Epithelial cell of esophagus (primary cell): ENCODE results near the gene NRXN2.

Experiments used
- DNase-seq: peaks from one replicate; pipeline ENCODE4 v3.0.0; 2010; ENCODE audit warnings: low read depth
- H3K4me3 ChIP-seq: 2 replicates; pipeline ENCODE4 v1.5.1; 2011; ENCODE audit warnings: mild to moderate bottlenecking, low read length, control low read depth
- TF ChIP-seq, protein P1 (sequence below): IDR thresholded peaks from 2 replicates; pipeline ENCODE4 v1.5.1; 2011; ENCODE audit warnings: low read depth, mild to moderate bottlenecking, low read length, control low read depth, inconsistent platforms; ENCODE audit not compliant: insufficient read depth; ENCODE audit errors: missing control alignments

Gene NRXN2

GRCh38 chr11:64767344-64768299 lies 44.6 kb upstream of the NRXN2 start:
- DNase-seq, result peak; percentile 75
- TF ChIP-seq, protein P1, sequence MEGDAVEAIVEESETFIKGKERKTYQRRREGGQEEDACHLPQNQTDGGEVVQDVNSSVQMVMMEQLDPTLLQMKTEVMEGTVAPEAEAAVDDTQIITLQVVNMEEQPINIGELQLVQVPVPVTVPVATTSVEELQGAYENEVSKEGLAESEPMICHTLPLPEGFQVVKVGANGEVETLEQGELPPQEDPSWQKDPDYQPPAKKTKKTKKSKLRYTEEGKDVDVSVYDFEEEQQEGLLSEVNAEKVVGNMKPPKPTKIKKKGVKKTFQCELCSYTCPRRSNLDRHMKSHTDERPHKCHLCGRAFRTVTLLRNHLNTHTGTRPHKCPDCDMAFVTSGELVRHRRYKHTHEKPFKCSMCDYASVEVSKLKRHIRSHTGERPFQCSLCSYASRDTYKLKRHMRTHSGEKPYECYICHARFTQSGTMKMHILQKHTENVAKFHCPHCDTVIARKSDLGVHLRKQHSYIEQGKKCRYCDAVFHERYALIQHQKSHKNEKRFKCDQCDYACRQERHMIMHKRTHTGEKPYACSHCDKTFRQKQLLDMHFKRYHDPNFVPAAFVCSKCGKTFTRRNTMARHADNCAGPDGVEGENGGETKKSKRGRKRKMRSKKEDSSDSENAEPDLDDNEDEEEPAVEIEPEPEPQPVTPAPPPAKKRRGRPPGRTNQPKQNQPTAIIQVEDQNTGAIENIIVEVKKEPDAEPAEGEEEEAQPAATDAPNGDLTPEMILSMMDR, result peak; percentile 80
- H3K4me3 ChIP-seq, result no peak overlapping the region

DNA sequence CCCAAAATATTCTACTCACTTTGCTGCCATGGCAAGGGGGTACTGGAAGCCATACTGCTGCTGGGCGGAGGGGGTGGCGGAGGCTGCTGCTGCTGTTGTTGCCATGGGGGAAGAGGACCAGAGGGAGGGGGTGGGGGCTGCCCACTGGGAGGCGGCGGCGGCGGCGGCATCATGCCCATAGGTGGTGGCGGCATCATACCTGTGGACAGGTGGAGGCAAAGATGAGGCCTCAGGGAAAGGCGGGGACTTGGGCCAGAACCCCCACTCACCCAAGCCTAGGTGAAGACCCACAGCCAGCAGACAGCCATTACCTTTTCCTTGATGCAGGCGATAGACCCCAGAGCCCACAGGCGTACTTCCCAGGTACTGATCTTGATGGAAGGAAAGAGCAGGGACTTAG lies 43.9 kb upstream of the NRXN2 start:
- no peak overlapping the region for H3K4me3 ChIP-seq
- no peak for DNase-seq
- TF ChIP-seq, protein P1, result no peak

- H3K4me3 ChIP-seq, result no peak overlapping the region
- TF ChIP-seq, protein P1, result no peak
- no peak for DNase-seq
Observed at GRCh38 chr11:64765851-64766665, 43.1 kb upstream of the NRXN2 start.

GRCh38 chr11:64765291-64765850 lies 42.4 kb upstream of the NRXN2 start:
- no peak for DNase-seq
- H3K4me3 ChIP-seq, result no peak overlapping the region
- TF ChIP-seq, protein P1, result peak; percentile 33

DNA sequence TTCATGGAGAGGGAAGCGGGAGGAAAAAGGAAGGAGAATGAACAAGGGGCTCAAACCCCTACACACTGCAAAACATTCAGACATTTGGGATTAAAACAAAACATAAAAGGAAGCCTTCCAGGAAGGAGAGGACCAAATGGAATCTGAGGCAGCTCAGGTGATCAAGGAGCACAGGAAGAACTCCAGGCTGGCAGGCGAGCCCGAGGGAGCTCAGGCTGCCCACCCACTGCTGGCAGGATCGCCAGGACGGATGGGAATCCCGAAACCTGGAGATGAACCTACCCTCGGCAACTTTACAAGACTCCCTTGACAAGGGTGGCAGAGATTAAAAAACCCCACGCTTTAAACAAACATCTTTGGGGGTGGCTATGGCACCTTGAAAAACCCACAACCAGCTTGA lies 41.8 kb upstream of the NRXN2 start:
- no peak for DNase-seq
- TF ChIP-seq, protein P1, result no peak
- no peak overlapping the region for H3K4me3 ChIP-seq

DNA sequence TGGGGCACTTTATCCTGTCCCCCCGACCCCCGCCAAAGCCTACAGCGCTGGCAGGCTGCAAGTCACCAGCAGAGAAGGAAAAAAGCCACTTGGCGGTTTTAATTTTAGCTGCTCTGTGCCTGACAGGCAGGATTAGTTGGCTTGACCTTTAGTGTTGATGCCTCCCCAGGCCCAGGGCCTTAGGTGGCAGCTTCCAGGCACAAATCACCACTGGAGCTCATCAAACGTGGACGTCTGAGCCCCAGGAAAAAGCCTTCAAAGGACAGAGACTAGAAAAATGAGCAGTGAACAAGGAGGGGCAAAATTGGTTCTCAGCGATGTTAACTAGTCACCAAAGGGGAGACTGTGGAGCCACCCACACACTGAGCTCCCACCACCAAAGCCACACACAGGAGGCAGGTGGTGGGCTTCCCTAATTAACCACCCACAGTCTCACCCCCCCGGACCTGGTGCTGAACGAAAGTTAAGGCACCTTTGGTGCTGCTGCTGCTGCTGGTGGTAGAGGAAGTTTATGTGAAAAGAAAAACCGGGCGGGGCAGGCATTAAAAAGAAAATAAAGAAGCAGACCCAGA lies 41.1 kb upstream of the NRXN2 start:
- no peak overlapping the region for H3K4me3 ChIP-seq
- no peak for DNase-seq

More for the DNA sequence above, 41.1 kb upstream of the NRXN2 start:
- TF ChIP-seq, protein P1, result no peak
